ENCODE measurements around the gene CDK19.

CDK19 gene

DNA sequence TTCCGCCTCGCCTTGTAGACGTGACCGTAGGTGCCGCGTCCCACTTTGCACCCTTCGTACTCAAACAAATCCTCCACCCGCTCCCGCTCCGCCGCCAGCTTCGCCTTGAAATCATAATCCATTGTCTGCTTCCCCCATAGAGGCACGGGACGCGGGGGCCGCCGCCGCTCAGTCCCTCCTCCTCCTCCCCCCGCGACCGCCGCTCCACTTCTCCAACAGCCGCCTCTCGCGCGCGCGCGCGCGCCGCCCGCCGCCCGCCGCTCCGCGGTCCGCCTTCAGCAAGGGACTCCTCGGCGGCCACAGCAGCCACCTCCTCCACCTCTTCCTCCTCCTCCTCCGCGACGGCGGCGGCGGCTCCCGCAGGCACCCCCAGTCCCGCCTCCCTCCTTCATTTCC is 256 bp downstream of the CDK19 start:
- H3K36me3 ChIP-seq (ENCODE audit: control insufficient read depth, insufficient read depth, low read length): no peaks in the 10 kb centered on the region
- no peaks in the 10 kb centered on the region for H3K27me3 ChIP-seq (ENCODE audit: control insufficient read depth, insufficient read depth, low read length)
- H2AFZ ChIP-seq: peak overlapping the region; percentile 99
- H3K9me3 ChIP-seq (ENCODE audit: control insufficient read depth, low read length): no peaks in the 10 kb centered on the region
- peak overlapping the region; percentile 99 for H3K27ac ChIP-seq
- TF ChIP-seq, protein P1, sequence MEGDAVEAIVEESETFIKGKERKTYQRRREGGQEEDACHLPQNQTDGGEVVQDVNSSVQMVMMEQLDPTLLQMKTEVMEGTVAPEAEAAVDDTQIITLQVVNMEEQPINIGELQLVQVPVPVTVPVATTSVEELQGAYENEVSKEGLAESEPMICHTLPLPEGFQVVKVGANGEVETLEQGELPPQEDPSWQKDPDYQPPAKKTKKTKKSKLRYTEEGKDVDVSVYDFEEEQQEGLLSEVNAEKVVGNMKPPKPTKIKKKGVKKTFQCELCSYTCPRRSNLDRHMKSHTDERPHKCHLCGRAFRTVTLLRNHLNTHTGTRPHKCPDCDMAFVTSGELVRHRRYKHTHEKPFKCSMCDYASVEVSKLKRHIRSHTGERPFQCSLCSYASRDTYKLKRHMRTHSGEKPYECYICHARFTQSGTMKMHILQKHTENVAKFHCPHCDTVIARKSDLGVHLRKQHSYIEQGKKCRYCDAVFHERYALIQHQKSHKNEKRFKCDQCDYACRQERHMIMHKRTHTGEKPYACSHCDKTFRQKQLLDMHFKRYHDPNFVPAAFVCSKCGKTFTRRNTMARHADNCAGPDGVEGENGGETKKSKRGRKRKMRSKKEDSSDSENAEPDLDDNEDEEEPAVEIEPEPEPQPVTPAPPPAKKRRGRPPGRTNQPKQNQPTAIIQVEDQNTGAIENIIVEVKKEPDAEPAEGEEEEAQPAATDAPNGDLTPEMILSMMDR (IDR thresholded peaks at IDR 0.05): no peak
- H3K4me2 ChIP-seq (ENCODE audit: low read length): peak overlapping the region; percentile 60
- peak overlapping the region; percentile 82 for H3K4me3 ChIP-seq (ENCODE audit: low read depth, low read length)
- H3K79me2 ChIP-seq: no peaks in the 10 kb centered on the region
- H3K4me1 ChIP-seq: peaks cover 4% of the 10 kb centered on the region
- H3K9ac ChIP-seq: peak overlapping the region; percentile 42

DNA sequence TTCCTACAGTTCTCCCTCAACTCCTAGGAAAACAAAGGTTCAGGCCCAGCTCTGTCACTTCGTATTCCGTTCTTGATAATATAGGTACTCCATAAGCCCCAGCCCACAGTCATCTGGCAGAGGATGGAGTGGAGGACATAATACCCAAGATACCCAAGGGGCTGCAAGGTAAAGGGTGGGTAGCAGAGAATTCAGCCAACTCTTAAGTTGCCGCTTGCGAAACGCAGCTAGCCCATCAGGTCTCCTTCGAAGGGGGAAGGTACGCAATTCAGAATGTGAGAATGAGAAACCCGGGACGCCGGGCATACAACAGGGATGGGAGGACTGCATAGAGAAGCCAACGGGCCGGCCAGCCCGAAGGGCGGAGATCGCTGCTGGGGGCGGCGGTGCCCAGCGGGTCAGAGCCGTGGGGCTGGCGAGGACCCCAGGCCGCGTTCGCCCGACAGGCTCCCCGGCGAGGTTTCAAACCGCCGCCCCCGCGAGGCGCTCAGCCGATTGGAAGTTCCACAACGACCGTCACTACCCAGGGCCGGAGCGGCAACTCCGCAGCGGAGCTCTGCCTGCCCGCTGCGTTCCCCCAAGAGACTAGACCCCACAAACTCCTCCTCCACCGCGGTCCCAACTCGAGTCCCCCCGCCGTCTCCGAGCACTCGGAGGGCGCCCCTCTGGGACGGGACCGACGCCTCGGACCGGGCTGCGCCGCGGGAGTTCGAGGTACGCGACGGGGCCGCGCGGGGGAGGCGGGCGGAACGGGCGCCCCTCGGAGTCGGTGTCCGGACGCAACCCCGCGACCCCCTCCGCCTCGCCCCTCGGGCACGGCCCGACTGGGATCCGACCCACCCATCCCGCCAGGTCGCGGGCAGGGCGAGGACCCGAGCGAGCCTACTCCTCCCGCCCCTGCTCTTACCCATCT is 911 bp downstream of the CDK19 start:
- peaks cover 4% of the 10 kb centered on the region for H3K4me1 ChIP-seq
- no peaks in the 10 kb centered on the region for H3K36me3 ChIP-seq (ENCODE audit: control insufficient read depth, insufficient read depth, low read length)
- H3K27ac ChIP-seq: peak overlapping the region; percentile 99
- H2AFZ ChIP-seq: peak overlapping the region; percentile 99
- H3K27me3 ChIP-seq (ENCODE audit: control insufficient read depth, insufficient read depth, low read length): no peaks in the 10 kb centered on the region
- no peaks in the 10 kb centered on the region for H3K79me2 ChIP-seq
- H3K4me2 ChIP-seq (ENCODE audit: low read length): peak overlapping the region; percentile 60
- peak overlapping the region; percentile 42 for H3K9ac ChIP-seq
- H3K4me3 ChIP-seq (ENCODE audit: low read depth, low read length): peak overlapping the region; percentile 82
- no peaks in the 10 kb centered on the region for H3K9me3 ChIP-seq (ENCODE audit: control insufficient read depth, low read length)
- TF ChIP-seq, protein P1 (IDR thresholded peaks at IDR 0.05): no peak

DNA sequence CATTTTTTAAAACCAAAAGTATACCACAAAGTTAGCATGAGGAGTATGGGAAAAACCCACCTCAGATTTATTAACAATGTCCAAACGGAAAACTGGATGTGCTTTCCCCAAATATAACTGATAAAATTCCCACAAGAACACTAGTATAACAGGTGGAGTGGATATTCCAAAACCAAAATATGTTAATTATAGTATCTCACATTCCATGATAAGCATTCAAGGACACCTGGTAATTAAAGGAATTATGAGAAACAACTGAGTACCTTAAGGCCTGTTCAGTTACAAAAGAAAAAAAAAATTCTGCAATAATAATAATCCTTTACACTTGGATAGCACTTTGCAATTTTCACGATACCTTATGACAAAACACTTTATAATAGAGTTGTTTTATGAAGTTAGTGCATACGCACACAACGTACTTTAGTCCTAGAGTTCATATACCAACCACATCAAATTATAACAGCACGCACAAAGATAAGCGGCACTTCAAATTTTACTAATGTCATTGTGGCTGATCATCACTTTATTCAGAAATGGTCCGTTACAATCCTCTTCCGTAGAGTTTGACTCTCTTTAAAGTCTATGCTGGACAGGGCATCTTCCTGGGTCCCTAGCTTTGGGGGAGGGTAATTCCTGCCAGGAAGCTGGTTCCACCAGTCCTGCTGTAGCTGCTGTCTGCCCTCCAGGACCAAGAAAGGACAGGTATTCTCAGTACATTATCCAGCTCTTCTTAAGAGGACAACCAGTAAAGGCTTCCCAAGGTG is 1.7 kb downstream of the CDK19 start:
- H2AFZ ChIP-seq: peak overlapping the region; percentile 99
- peaks cover 4% of the 10 kb centered on the region for H3K4me1 ChIP-seq
- no peaks in the 10 kb centered on the region for H3K36me3 ChIP-seq (ENCODE audit: control insufficient read depth, insufficient read depth, low read length)
- no peak overlapping the region for H3K9ac ChIP-seq
- no peaks in the 10 kb centered on the region for H3K27me3 ChIP-seq (ENCODE audit: control insufficient read depth, insufficient read depth, low read length)
- no peaks in the 10 kb centered on the region for H3K9me3 ChIP-seq (ENCODE audit: control insufficient read depth, low read length)
- H3K27ac ChIP-seq: no peak overlapping the region
- peak overlapping the region; percentile 60 for H3K4me2 ChIP-seq (ENCODE audit: low read length)
- H3K79me2 ChIP-seq: no peaks in the 10 kb centered on the region
- TF ChIP-seq, protein P1 (IDR thresholded peaks at IDR 0.05): no peak
- peak overlapping the region; percentile 82 for H3K4me3 ChIP-seq (ENCODE audit: low read depth, low read length)

DNA sequence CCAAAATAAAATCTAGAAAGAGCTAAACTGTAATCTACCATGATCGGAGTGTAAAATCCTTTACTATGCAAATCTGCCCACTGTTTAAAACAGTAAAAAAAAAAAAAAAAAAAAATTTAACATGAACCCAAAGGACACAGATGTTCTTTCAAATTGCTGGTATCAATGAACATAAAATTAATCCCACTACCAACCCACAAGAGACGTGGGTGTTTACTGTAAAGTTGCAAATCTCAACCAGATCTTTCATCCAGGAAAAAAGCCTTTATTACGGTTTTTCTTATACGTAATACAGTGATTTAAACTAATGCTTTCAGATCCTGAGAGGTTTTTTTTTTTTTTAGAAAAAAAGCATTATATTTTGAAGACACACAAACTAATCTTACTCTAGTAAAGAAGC is 2.5 kb downstream of the CDK19 start:
- no peak overlapping the region for H3K4me3 ChIP-seq (ENCODE audit: low read depth, low read length)
- peaks cover 4% of the 10 kb centered on the region for H3K4me1 ChIP-seq
- TF ChIP-seq, protein P1 (IDR thresholded peaks at IDR 0.05): no peak
- no peak overlapping the region for H3K27ac ChIP-seq
- H3K27me3 ChIP-seq (ENCODE audit: control insufficient read depth, insufficient read depth, low read length): no peaks in the 10 kb centered on the region
- no peak overlapping the region for H3K4me2 ChIP-seq (ENCODE audit: low read length)
- no peaks in the 10 kb centered on the region for H3K79me2 ChIP-seq
- no peaks in the 10 kb centered on the region for H3K9me3 ChIP-seq (ENCODE audit: control insufficient read depth, low read length)
- H3K36me3 ChIP-seq (ENCODE audit: control insufficient read depth, insufficient read depth, low read length): no peaks in the 10 kb centered on the region
- no peak overlapping the region for H2AFZ ChIP-seq
- no peak overlapping the region for H3K9ac ChIP-seq
